Adipocyte (in vitro differentiated cells): Measurements from ENCODE around the gene BAIAP2.
"Not testable (repeated sequence)": the region's sequence is repeated elsewhere in the genome, so short reads cannot be mapped to it uniquely, and the experiment has no call there.

Experiments used
- DNase-seq: peaks from one replicate; pipeline ENCODE4 v3.0.0-alpha.2; 2015; ENCODE audit warnings: low read depth
- H3K27me3 ChIP-seq: replicated peaks from 2 replicates; pipeline ENCODE4 v1.7.0; 2013; ENCODE audit warnings: mild to moderate bottlenecking, low read length, moderate library complexity; ENCODE audit not compliant: control insufficient read depth, insufficient read depth
- H3K36me3 ChIP-seq: 2 replicates; pipeline ENCODE4 v1.7.0; 2013; ENCODE audit warnings: low read length, mild to moderate bottlenecking, moderate library complexity; ENCODE audit not compliant: control insufficient read depth, insufficient read depth, severe bottlenecking
- H3K4me1 ChIP-seq: 2 replicates; pipeline ENCODE4 v1.7.0; 2013; ENCODE audit warnings: mild to moderate bottlenecking, low read length, moderate library complexity; ENCODE audit not compliant: control insufficient read depth, insufficient read depth
- H3K4me3 ChIP-seq: 2 replicates; pipeline ENCODE4 v1.7.0; 2013; ENCODE audit warnings: mild to moderate bottlenecking, low read length, moderate library complexity
- H3K9ac ChIP-seq: 2 replicates; pipeline ENCODE4 v1.7.0; 2013; ENCODE audit warnings: mild to moderate bottlenecking, low read length, moderate library complexity
- H3K9me3 ChIP-seq: 2 replicates; pipeline ENCODE4 v1.7.0; 2013; ENCODE audit warnings: mild to moderate bottlenecking, low read length, moderate library complexity; ENCODE audit not compliant: control insufficient read depth

BAIAP2 gene

DNA sequence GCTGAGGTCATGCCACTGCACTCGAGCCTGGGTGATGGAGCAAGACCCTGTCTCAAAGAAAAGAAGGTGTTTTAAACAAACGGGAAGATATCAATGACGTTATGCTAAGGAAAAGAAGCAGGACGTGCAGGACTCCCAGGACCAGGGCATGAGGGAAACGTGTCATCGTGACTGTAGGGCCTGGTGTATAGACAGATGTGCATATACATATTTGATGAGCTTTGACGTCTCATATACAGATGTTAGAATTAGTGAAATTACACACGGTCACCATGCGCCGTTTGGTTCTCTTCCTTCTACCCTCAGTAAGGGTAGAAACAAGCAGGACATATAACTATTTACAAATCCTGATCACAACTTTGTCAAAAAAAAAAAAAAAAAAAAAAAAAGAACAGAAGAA is 112.8 kb downstream of the BAIAP2 start:
- no peaks in the 10 kb centered on the region for H3K36me3 ChIP-seq
- no peaks in the 10 kb centered on the region for H3K9me3 ChIP-seq
- H3K4me3 ChIP-seq, result no peak overlapping the region
- H3K4me1 ChIP-seq, result no peaks in the 10 kb centered on the region
- DNase-seq, result no peak
- peaks cover 20% of the 10 kb centered on the region for H3K27me3 ChIP-seq
- no peak overlapping the region for H3K9ac ChIP-seq

GRCh38 chr17:81148571-81148970 is 113.6 kb downstream of the BAIAP2 start:
- Histone ChIP-seq H3K4me3 (no peak overlapping the region), H3K9me3 (no peaks in the 10 kb centered on the region), H3K27me3 (peaks cover 20% of the 10 kb centered on the region), H3K36me3 (no peaks in the 10 kb centered on the region), H3K9ac (no peak overlapping the region), H3K4me1 (no peaks in the 10 kb centered on the region)
- DNase-seq, result no peak

DNA sequence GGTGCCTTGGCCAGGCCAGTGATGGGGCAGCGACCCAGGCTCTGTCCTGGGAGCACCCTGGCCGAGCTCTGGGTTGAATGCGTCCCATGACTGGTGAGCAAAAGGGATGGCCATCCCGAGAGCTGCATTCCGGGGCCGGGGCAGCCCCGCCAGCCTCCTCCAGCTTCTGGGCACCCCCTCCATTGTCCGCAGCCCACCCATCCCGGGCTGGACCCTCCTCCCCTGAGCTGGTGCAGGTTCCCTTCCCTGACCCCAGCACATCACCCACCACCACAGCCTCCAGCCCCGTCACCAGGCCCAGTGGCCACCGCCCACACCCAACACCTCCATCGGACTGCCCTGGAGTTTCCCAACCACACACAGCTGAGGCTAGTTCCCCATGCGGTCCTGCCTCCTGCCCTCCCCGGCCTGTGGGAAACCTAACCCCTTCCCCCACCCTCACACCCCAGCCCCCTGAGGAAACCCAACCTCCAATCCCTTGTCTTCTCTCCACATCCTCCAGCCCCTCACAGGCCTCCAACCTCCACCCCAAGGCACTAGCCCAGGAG is 114.1 kb downstream of the BAIAP2 start:
- Histone ChIP-seq H3K36me3 (no peaks in the 10 kb centered on the region), H3K27me3 (peaks cover 20% of the 10 kb centered on the region), H3K9me3 (no peaks in the 10 kb centered on the region), H3K4me3 (no peak overlapping the region), H3K4me1 (no peaks in the 10 kb centered on the region), H3K9ac (no peak overlapping the region)
- no peak for DNase-seq

- DNase-seq, result no peak
- Histone ChIP-seq H3K4me1 (no peaks in the 10 kb centered on the region), H3K27me3 (peaks cover 20% of the 10 kb centered on the region), H3K4me3 (no peak overlapping the region), H3K9me3 (no peaks in the 10 kb centered on the region), H3K36me3 (no peaks in the 10 kb centered on the region), H3K9ac (no peak overlapping the region)
Observed at GRCh38 chr17:81150377-81151077, 115.6 kb downstream of the BAIAP2 start.

DNA sequence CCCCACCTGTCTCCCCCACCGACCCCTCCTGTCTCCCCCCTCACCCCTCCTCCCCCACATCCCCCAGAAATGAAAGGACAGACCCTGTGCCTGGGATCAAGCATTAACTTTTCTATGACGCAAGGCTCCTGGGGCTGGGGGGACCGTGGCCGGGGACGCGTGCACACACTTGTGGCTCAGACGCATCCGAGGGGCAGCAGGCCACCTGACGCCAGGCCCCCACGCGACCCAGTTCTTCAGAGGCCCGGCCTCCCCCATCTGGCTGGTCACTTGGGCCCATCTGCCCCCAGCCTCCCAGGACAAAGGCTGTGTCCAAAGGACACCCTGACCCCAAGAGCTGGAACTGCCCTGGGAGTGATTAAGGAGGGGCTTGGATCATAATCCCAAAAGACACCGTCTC is 116.3 kb downstream of the BAIAP2 start:
- Histone ChIP-seq H3K4me1 (no peaks in the 10 kb centered on the region), H3K27me3 (peaks cover 20% of the 10 kb centered on the region), H3K9me3 (no peaks in the 10 kb centered on the region), H3K9ac (no peak overlapping the region), H3K36me3 (no peaks in the 10 kb centered on the region), H3K4me3 (no peak overlapping the region)
- DNase-seq, result no peak

- Histone ChIP-seq H3K27me3 (peaks cover 20% of the 10 kb centered on the region), H3K9me3 (no peaks in the 10 kb centered on the region), H3K4me3 (no peak overlapping the region), H3K4me1 (no peaks in the 10 kb centered on the region), H3K9ac (no peak overlapping the region), H3K36me3 (no peaks in the 10 kb centered on the region)
- DNase-seq, result no peak
Observed at GRCh38 chr17:81152288-81152828, 117.4 kb downstream of the BAIAP2 start.

GRCh38 chr17:81153340-81153803 is 118.4 kb downstream of the BAIAP2 start:
- peaks cover 19% of the 10 kb centered on the region for H3K27me3 ChIP-seq
- no peaks in the 10 kb centered on the region for H3K4me1 ChIP-seq
- no peaks in the 10 kb centered on the region for H3K36me3 ChIP-seq
- no peak for DNase-seq
- H3K9ac ChIP-seq, result no peak overlapping the region
- no peak overlapping the region for H3K4me3 ChIP-seq
- no peaks in the 10 kb centered on the region for H3K9me3 ChIP-seq

- not testable (repeated sequence) for DNase-seq, H3K9ac ChIP-seq, H3K9me3 ChIP-seq, H3K36me3 ChIP-seq, H3K4me1 ChIP-seq, H3K4me3 ChIP-seq
- H3K27me3 ChIP-seq, result peaks cover 19% of the 10 kb centered on the region
Observed at GRCh38 chr17:81154016-81154415, 119.1 kb downstream of the BAIAP2 start.

DNA sequence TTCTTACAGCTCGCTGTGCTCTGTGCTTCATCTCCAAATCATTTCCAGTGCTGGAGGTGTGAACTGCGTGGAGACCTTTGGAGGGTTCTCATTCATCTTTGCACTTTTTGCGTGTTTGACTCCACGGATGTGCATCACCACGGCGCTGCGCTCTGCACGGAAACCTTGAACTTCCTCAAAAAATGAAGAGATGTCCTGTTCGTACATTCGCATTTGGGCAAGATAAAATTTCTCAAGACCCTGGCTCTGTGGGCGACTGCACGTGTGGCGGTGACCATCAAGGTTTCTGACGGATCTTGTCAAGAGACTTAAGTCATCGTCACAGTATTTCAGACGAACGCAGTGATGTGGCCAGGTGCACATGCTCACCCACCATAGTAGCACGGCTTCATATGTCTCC is 120.0 kb downstream of the BAIAP2 start:
- Histone ChIP-seq H3K9me3 (no peaks in the 10 kb centered on the region), H3K9ac (no peak overlapping the region), H3K27me3 (peaks cover 26% of the 10 kb centered on the region), H3K36me3 (no peaks in the 10 kb centered on the region), H3K4me3 (no peak overlapping the region), H3K4me1 (no peaks in the 10 kb centered on the region)
- DNase-seq, result no peak

GRCh38 chr17:81156866-81157805 is 122.2 kb downstream of the BAIAP2 start:
- H3K36me3 ChIP-seq, result no peaks in the 10 kb centered on the region
- peaks cover 26% of the 10 kb centered on the region for H3K27me3 ChIP-seq
- no peak overlapping the region for H3K4me3 ChIP-seq
- no peak overlapping the region for H3K9ac ChIP-seq
- DNase-seq, result no peak
- H3K4me1 ChIP-seq, result no peaks in the 10 kb centered on the region
- no peaks in the 10 kb centered on the region for H3K9me3 ChIP-seq
